Endothelial cell of umbilical vein (primary cell): Measurements from ENCODE around the gene PGGHG. TPM values are rescaled to one million over a fixed set of nuclear protein-coding genes. Genes with fewer than 3 reads are reported as not detected.

ENCODE experiments used
- BruUV-seq: library from RNA; stranded (reverse); fragments of 400-500 nt; replicated peaks from 2 replicates; lab custom pipeline; 2021; lab: Mats Ljungman, UMichigan
- CTCF ChIA-PET: fragments of 300-600, 350-600 bp; sonication (Branson Sonifier 250); formaldehyde crosslinking; loops from one replicate; lab custom pipeline; 2021; ENCODE audit warnings: antibody characterized with exemption, inconsistent platforms; lab: Charles Lee
- POLR2A ChIA-PET: fragments of 300-600, 350-600 bp; sonication (Branson Sonifier 250); formaldehyde crosslinking; loops from one replicate; lab custom pipeline; 2021; ENCODE audit warnings: antibody characterized with exemption, inconsistent platforms; lab: Charles Lee
- DNase-seq: peaks from one replicate; pipeline ENCODE4 v3.0.0-alpha.2; 2011; ENCODE audit warnings: low read depth, low spot score
- FAIRE-seq: peaks from 2 replicates; lab custom pipeline; 2011; peaks lifted over from hg19 to GRCh38; lab: Jason Lieb, UNC
- H2AFZ ChIP-seq: 2 replicates; pipeline ENCODE4 v1.6.0; 2012; ENCODE audit warnings: low read depth, low read length, control low read depth, inconsistent platforms
- H3K27ac ChIP-seq: 2 replicates; pipeline ENCODE4 v1.5.1; 2011; ENCODE audit warnings: low read depth, mild to moderate bottlenecking, control low read depth, low read length, moderate library complexity; ENCODE audit not compliant: insufficient read depth
- H3K27me3 ChIP-seq, 2 experiments: 2 replicates each; pipeline versions ENCODE4 v1.6.0 to v1.6.1; 2011; ENCODE audit warnings: low read length in 2 of 2, mixed read lengths in 1 of 2; ENCODE audit not compliant: control insufficient read depth in 2 of 2, insufficient read depth in 2 of 2
- H3K36me3 ChIP-seq, 2 experiments: 2 replicates in 1 of 2; 3 replicates in 1 of 2; pipeline ENCODE4 v1.5.1; 2011; ENCODE audit warnings: low read length in 2 of 2, mild to moderate bottlenecking in 1 of 2, moderate library complexity in 1 of 2; ENCODE audit not compliant: control insufficient read depth in 2 of 2, insufficient read depth in 2 of 2; ENCODE audit errors: extremely low read depth in 1 of 2
- H3K4me1 ChIP-seq: 3 replicates; pipeline ENCODE4 v1.5.1; 2011; ENCODE audit warnings: mild to moderate bottlenecking, low read length; ENCODE audit not compliant: control insufficient read depth, insufficient read depth; ENCODE audit errors: extremely low read depth
- H3K4me2 ChIP-seq: 2 replicates; pipeline ENCODE4 v1.6.1; 2011; ENCODE audit warnings: low read length, control low read depth, mixed read lengths; ENCODE audit not compliant: insufficient read depth
- H3K4me3 ChIP-seq, 3 experiments: fragments of 200-600 bp in 1 of 3; sonication (generic), shearing (Covaris generic) in 1 of 3; replicated peaks in 1 of 3; 2 replicates each; pipeline ENCODE4 v1.5.1; 2011 to 2016; ENCODE audit warnings: control low read depth in 3 of 3, low read length in 3 of 3, mild to moderate bottlenecking in 2 of 3, inconsistent platforms in 1 of 3, low read depth in 1 of 3, moderate library complexity in 1 of 3; ENCODE audit not compliant: insufficient read depth in 1 of 3
- H3K79me2 ChIP-seq: 2 replicates; pipeline ENCODE4 v1.6.0; 2012; ENCODE audit warnings: low read length, inconsistent platforms; ENCODE audit not compliant: control insufficient read depth, insufficient read depth
- H3K9ac ChIP-seq: replicated peaks from 2 replicates; pipeline ENCODE3; 2011; ENCODE audit warnings: low read length, control low read depth; ENCODE audit not compliant: insufficient read depth; ENCODE audit errors: extremely low read depth
- H3K9me1 ChIP-seq: replicated peaks from 3 replicates; pipeline ENCODE4 v1.6.0; 2011; ENCODE audit warnings: mild to moderate bottlenecking, low read length; ENCODE audit not compliant: control insufficient read depth, insufficient read depth; ENCODE audit errors: extremely low read depth
- H3K9me3 ChIP-seq: replicated peaks from 2 replicates; pipeline ENCODE4 v1.5.1; 2012; ENCODE audit warnings: low read length, inconsistent platforms; ENCODE audit not compliant: control insufficient read depth, insufficient read depth
- H4K20me1 ChIP-seq: replicated peaks from 2 replicates; pipeline ENCODE3; 2011; ENCODE audit warnings: mild to moderate bottlenecking, low read length; ENCODE audit not compliant: control insufficient read depth, insufficient read depth; ENCODE audit errors: extremely low read depth
- CTCF ChIP-seq, 2 donors: IDR thresholded peaks; 1 replicate in 1 of 2; 2 replicates in 1 of 2; pipeline ENCODE4 v1.5.1; 2011; ENCODE audit warnings: low read length in 2 of 2, mild to moderate bottlenecking in 2 of 2, moderate library complexity in 2 of 2, control low read depth in 1 of 2, inconsistent platforms in 1 of 2, low read depth in 1 of 2; ENCODE audit not compliant: insufficient read depth in 1 of 2; ENCODE audit errors: extremely low read depth in 1 of 2
- EZH2 ChIP-seq: IDR thresholded peaks from 2 replicates; pipeline ENCODE4 v1.6.1; 2012; ENCODE audit warnings: borderline replicate concordance, low read depth, mild to moderate bottlenecking, moderate library complexity, low read length, inconsistent platforms; ENCODE audit not compliant: severe bottlenecking
- FOS ChIP-seq: IDR thresholded peaks from 2 replicates; pipeline ENCODE4 v1.6.1; 2011; ENCODE audit warnings: mild to moderate bottlenecking, low read length, moderate library complexity, borderline replicate concordance; ENCODE audit not compliant: insufficient read depth
- GATA2 ChIP-seq: IDR thresholded peaks from 2 replicates; pipeline ENCODE4 v1.7.0; 2011; ENCODE audit warnings: low read depth, mild to moderate bottlenecking, moderate library complexity, mixed read lengths, low read length; ENCODE audit not compliant: insufficient read length, insufficient read depth
- JUN ChIP-seq: IDR thresholded peaks from 2 replicates; pipeline ENCODE4 v1.6.1; 2011; ENCODE audit warnings: borderline replicate concordance, low read depth; ENCODE audit not compliant: insufficient read length, insufficient read depth
- MAX ChIP-seq: IDR thresholded peaks from 2 replicates; pipeline ENCODE4 v1.6.1; 2011; ENCODE audit not compliant: insufficient read depth, insufficient read length
- MYC ChIP-seq: IDR thresholded peaks from one replicate; pipeline ENCODE4 v1.6.1; 2011; ENCODE audit warnings: mild to moderate bottlenecking, low read depth, low read length
- POLR2A ChIP-seq: IDR thresholded peaks from 2 replicates; pipeline ENCODE4 v1.6.1; 2012; ENCODE audit warnings: low read depth, mild to moderate bottlenecking, control low read depth, low read length
- POLR2AphosphoS5 ChIP-seq: IDR thresholded peaks from 2 replicates; pipeline ENCODE4 v1.6.1; 2012; ENCODE audit warnings: low read depth, mild to moderate bottlenecking, control low read depth, low read length, moderate library complexity; ENCODE audit not compliant: insufficient read depth
- dilution Hi-C: fragments of 300-500 bp; cut with MboI; formaldehyde crosslinking; loops from one replicate; pipeline ENCODE4 v1.15.0; 2019; ENCODE audit warnings: low sequenced_read_pairs; ENCODE audit not compliant: extremely low pct_ligation_motif_present
- intact Hi-C: fragments of 100-400 bp; cut with micrococcal nuclease; formaldehyde crosslinking; loops from one replicate; pipeline ENCODE4 v1.10.0; 2022
- polyA plus RNA-seq, 4 experiments: library from polyadenylated mRNA; depleted of rRNA in 3 of 4; stranded (reverse) in 3 of 4; unstranded in 1 of 4; fragments of >200 nt; gene quantifications; 2 replicates each; pipeline versions ENCODE4 v1.2.1 to v1.2.3, GENCODE V29; 2011 to 2012; ENCODE audit warnings: missing spikeins in 1 of 4
- total RNA-seq: library from RNA; stranded (reverse); gene quantifications from 2 replicates; pipeline ENCODE4 v1.2.3, GENCODE V29; 2021

The PGGHG gene
- total and polyA plus RNA-seq, 2 donors (not counting 3 experiments of a cell fraction or from before 2014, with no cell fraction given) = 31.6 to 42.4 TPM

- no peaks in the 10 kb centered on the region for H3K36me3 ChIP-seq
- H3K27me3 ChIP-seq = peaks cover 43 to 47% of the 10 kb centered on the region in 2 experiments
- H3K9ac ChIP-seq = no peak overlapping the region
- no TSS peak for BruUV-seq
- CTCF ChIA-PET = interaction anchor here (1.4 kb wide), 1 partner anchor 11 kb away, joined by 3 read pairs; no protein-coding TSS in a partner anchor
- no peaks in the 10 kb centered on the region for H4K20me1 ChIP-seq
- dilution Hi-C loops (no loop called here), intact Hi-C loops (no loop called here)
- FAIRE-seq (no peak), DNase-seq (no peak)
- H3K9me1 ChIP-seq = no peaks in the 10 kb centered on the region
- POLR2A ChIA-PET = no interaction called here
- no peak overlapping the region for H3K4me3 ChIP-seq
- no peak overlapping the region for H3K27ac ChIP-seq
- no peaks in the 10 kb centered on the region for H3K4me1 ChIP-seq
- H3K4me2 ChIP-seq = no peak overlapping the region
- H3K79me2 ChIP-seq = no peaks in the 10 kb centered on the region
- H3K9me3 ChIP-seq = no peaks in the 10 kb centered on the region
- TF ChIP-seq POLR2AphosphoS5 (no peak), EZH2 (no peak), MYC (no peak), CTCF (IDR thresholded peaks at IDR 0.05; ENCODE audit: extremely low read depth in 1 of 2, insufficient read depth in 1 of 2, low read depth in 1 of 2, low read length in 2 of 2) (no peak), FOS (no peak), GATA2 (no peak), JUN (no peak), POLR2A (no peak), MAX (no peak)
- H2AFZ ChIP-seq = no peak overlapping the region
These were observed 6.1 kb upstream of the PGGHG start for GRCh38 chr11:282630-283360.
